ENCODE data around the gene AKAP6. TPM values are rescaled to one million over a fixed set of nuclear protein-coding genes. Genes with fewer than 3 reads are reported as not detected.

AKAP6 gene
- total and polyA plus RNA-seq, 5 donors from 2014 or later: 0.07 to 1.1 (median 0.47) TPM

DNA sequence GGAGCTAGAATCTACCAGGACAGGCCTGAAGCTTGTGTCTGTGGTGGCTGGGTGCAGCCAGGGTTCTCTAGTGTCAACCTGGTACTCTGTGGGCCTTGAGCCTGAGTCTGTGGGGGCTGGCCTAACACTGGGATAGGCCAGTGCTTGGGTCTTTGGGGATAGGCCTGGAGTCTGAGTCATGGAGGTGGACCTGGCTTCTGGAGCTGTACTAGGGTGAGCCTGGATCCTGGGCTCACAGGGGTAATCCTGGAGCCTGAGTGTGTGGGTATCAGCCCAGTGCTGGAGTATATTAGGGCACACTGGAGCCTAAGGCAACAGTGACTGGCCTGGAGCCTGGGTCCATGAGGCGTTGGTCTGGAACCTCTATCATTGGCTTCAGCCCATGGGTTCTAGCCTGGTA lies 427.1 kb downstream of the AKAP6 start:
- Histone ChIP-seq H3K27ac (ENCODE audit: insufficient read depth, low read length, poor library complexity, severe bottlenecking) (no peak overlapping the region), H3K4me3 (ENCODE audit: low read depth, low read length) (no peak overlapping the region), H3K27me3 (ENCODE audit: control insufficient read depth, insufficient read depth, low read length) (no peaks in the 10 kb centered on the region), H3K36me3 (ENCODE audit: control insufficient read depth, insufficient read depth, low read length) (no peaks in the 10 kb centered on the region), H3K9me3 (ENCODE audit: control insufficient read depth in 2 of 2, low read length in 2 of 2) (peaks cover 0 to 4% of the 10 kb centered on the region in 2 experiments), H3K4me1 (ENCODE audit: control insufficient read depth, insufficient read depth, low read length, poor library complexity, severe bottlenecking) (no peaks in the 10 kb centered on the region)
- Mint-ChIP-seq H3K27ac (no peak overlapping the region), H3K36me3 (no peaks in the 10 kb centered on the region), H3K27me3 (no peaks in the 10 kb centered on the region), H3K4me3 (no peak overlapping the region), H3K4me1 (no peaks in the 10 kb centered on the region), H3K9me3 (peaks cover 5 to 19% (median 14%) of the 10 kb centered on the region in 7 donors)
- ATAC-seq (ENCODE audit: low read depth in 2 of 2): no peak
- no peak for DNase-seq

DNA sequence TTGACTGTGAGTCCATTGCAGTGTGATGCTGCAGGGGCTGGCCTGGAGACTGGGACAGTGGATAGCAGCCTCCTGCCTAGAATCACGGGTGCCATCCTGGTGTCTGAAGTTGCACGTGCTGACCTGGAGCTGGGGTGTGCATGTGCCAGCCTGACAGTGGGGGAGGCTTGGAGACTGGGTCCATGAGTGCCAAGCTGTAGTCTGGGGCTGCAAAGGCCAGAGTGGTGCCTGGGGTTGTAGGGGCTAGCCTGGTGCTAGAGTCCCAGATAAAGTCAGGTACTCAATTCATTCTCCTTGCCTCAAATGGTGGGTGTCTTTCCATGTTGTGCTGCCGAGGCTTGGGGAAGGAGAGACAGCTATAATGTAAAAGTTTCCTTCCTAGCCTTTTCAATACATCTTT lies 427.7 kb downstream of the AKAP6 start:
- ATAC-seq (ENCODE audit: low read depth in 2 of 2) (no peak), DNase-seq (no peak)
- no peaks in the 10 kb centered on the region for H3K4me1 Mint-ChIP-seq

DNA sequence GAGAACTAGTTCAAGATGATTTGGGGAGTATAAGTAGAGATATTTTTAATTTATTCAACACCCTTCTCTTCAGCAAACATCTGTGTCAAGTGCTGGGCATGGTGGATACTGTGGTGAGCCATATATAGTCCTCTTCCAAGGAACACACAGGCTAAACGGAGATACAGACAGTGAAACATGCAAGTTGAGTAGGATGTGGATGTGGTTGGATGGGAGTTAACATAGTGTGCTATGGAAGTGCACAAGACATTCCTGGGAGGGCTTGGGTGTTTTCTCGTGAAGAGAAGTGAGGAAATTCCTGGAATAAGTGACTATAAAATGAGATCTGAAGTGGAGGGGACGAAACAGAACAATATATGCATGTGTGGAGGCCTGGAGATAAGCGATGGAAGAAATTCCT lies 428.5 kb downstream of the AKAP6 start:
- Mint-ChIP-seq H3K4me1 (no peaks in the 10 kb centered on the region), H3K9me3 (peaks cover 5 to 19% (median 12%) of the 10 kb centered on the region in 7 donors), H3K36me3 (no peaks in the 10 kb centered on the region), H3K4me3 (no peak overlapping the region), H3K27ac (no peak overlapping the region), H3K27me3 (no peaks in the 10 kb centered on the region)
- peaks cover 0 to 4% of the 10 kb centered on the region in 2 experiments for H3K9me3 ChIP-seq (ENCODE audit: control insufficient read depth in 2 of 2, low read length in 2 of 2)
- no peaks in the 10 kb centered on the region for H3K4me1 ChIP-seq (ENCODE audit: control insufficient read depth, insufficient read depth, low read length, poor library complexity, severe bottlenecking)
- no peaks in the 10 kb centered on the region for H3K36me3 ChIP-seq (ENCODE audit: control insufficient read depth, insufficient read depth, low read length)
- DNase-seq (no peak), ATAC-seq (ENCODE audit: low read depth in 2 of 2) (no peak)
- H3K27ac ChIP-seq (ENCODE audit: insufficient read depth, low read length, poor library complexity, severe bottlenecking): no peak overlapping the region
- H3K27me3 ChIP-seq (ENCODE audit: control insufficient read depth, insufficient read depth, low read length): no peaks in the 10 kb centered on the region
- H3K4me3 ChIP-seq (ENCODE audit: low read depth, low read length): no peak overlapping the region

More for the DNA sequence above, 427.7 kb downstream of the AKAP6 start:
- no peak overlapping the region for H3K4me3 Mint-ChIP-seq
- H3K4me1 ChIP-seq (ENCODE audit: control insufficient read depth, insufficient read depth, low read length, poor library complexity, severe bottlenecking): no peaks in the 10 kb centered on the region
- no peaks in the 10 kb centered on the region for H3K27me3 ChIP-seq (ENCODE audit: control insufficient read depth, insufficient read depth, low read length)
- no peak overlapping the region for H3K27ac ChIP-seq (ENCODE audit: insufficient read depth, low read length, poor library complexity, severe bottlenecking)
- H3K27ac Mint-ChIP-seq: no peak overlapping the region
- no peaks in the 10 kb centered on the region for H3K36me3 ChIP-seq (ENCODE audit: control insufficient read depth, insufficient read depth, low read length)
- H3K4me3 ChIP-seq (ENCODE audit: low read depth, low read length): no peak overlapping the region
- H3K9me3 ChIP-seq (ENCODE audit: control insufficient read depth in 2 of 2, low read length in 2 of 2): peaks cover 0 to 4% of the 10 kb centered on the region in 2 experiments
- H3K9me3 Mint-ChIP-seq: peaks cover 5 to 19% (median 14%) of the 10 kb centered on the region in 7 donors
- H3K36me3 Mint-ChIP-seq: no peaks in the 10 kb centered on the region
- H3K27me3 Mint-ChIP-seq: no peaks in the 10 kb centered on the region

DNA sequence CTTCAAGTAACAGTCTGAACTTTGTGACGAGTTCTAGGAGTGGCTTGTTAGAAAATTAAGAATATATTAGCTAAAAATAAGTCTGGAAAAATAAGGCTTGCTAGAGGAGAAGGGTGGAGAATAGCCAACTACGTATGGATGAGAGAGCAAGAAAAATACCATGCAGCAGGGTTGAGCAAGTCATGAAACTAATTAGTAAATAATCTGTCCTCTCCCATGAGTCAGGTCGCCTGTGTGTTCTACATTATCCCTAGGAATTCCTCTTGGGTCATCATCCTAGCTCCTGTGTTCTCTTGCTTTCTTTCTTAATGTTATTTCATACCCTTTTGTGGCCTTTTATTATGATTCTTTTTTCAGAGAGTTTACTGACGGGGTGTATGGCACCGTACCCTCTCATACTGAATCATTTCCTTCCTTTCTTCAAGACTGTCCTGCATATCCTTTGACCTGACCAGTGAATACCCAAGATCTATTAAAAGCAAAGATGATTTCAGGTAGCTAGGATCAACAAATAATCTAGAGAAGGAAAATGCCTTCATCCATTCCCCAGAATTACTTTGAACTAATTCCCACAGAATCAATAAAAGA lies 432.4 kb downstream of the AKAP6 start:
- Mint-ChIP-seq H3K4me3 (no peak overlapping the region), H3K27me3 (no peaks in the 10 kb centered on the region), H3K4me1 (no peaks in the 10 kb centered on the region), H3K9me3 (peaks cover 0 to 10% (median 4%) of the 10 kb centered on the region in 7 donors), H3K36me3 (no peaks in the 10 kb centered on the region), H3K27ac (no peak overlapping the region)
- Histone ChIP-seq H3K9me3 (ENCODE audit: control insufficient read depth in 2 of 2, low read length in 2 of 2) (no peaks in the 10 kb centered on the region), H3K4me3 (ENCODE audit: low read depth, low read length) (no peak overlapping the region), H3K27ac (ENCODE audit: insufficient read depth, low read length, poor library complexity, severe bottlenecking) (no peak overlapping the region), H3K4me1 (ENCODE audit: control insufficient read depth, insufficient read depth, low read length, poor library complexity, severe bottlenecking) (no peaks in the 10 kb centered on the region), H3K36me3 (ENCODE audit: control insufficient read depth, insufficient read depth, low read length) (no peaks in the 10 kb centered on the region), H3K27me3 (ENCODE audit: control insufficient read depth, insufficient read depth, low read length) (no peaks in the 10 kb centered on the region)
- DNase-seq (no peak), ATAC-seq (ENCODE audit: low read depth in 2 of 2) (no peak)

DNA sequence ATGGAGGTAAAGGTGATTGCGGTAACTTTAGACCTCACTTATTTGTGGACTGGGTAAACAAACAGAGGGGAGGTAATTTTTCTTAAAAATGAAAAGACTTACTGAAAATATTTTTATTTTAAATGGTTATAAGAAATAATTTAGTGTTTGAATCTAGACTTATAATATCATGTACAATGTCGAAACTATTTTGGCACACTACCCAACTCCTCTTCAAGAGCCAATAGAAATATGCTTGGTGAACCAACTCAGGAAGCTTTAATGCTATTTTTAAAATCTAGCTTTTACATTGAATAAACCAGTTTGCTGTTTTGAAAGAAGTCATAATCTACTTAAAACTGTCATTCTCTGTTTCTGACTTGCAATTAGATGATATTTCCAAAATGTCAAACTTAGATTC lies 433.8 kb downstream of the AKAP6 start:
- H3K4me1 ChIP-seq (ENCODE audit: control insufficient read depth, insufficient read depth, low read length, poor library complexity, severe bottlenecking): no peaks in the 10 kb centered on the region
- Mint-ChIP-seq H3K4me1 (no peaks in the 10 kb centered on the region), H3K4me3 (no peak overlapping the region), H3K36me3 (no peaks in the 10 kb centered on the region), H3K27ac (no peak overlapping the region), H3K27me3 (no peaks in the 10 kb centered on the region), H3K9me3 (peaks cover 0 to 8% (median 0%) of the 10 kb centered on the region in 7 donors)
- ATAC-seq (ENCODE audit: low read depth in 2 of 2) (no peak), DNase-seq (no peak)
- no peaks in the 10 kb centered on the region for H3K36me3 ChIP-seq (ENCODE audit: control insufficient read depth, insufficient read depth, low read length)
- H3K27ac ChIP-seq (ENCODE audit: insufficient read depth, low read length, poor library complexity, severe bottlenecking): no peak overlapping the region
- no peaks in the 10 kb centered on the region for H3K27me3 ChIP-seq (ENCODE audit: control insufficient read depth, insufficient read depth, low read length)
- H3K9me3 ChIP-seq (ENCODE audit: control insufficient read depth in 2 of 2, low read length in 2 of 2): no peaks in the 10 kb centered on the region
- no peak overlapping the region for H3K4me3 ChIP-seq (ENCODE audit: low read depth, low read length)

DNA sequence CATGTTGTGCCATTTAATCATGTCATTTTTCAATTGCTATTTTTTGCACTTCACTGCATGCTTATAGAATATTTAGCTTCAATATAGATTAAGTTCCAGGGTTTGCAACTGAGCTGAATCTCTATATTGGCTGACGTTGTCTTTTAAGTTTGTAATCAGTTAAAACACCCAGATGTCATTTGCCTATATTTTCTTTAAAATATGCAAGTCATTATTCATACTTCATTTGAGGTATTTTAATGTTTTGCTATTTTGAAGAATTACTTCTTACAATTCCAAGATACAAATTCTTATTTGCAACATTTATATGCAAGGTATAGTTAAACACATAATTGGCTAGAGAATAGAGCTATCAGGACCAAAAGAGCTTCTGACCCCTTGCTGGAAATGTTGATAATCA lies 434.6 kb downstream of the AKAP6 start:
- ATAC-seq (ENCODE audit: low read depth in 2 of 2): no peak
- H3K4me3 Mint-ChIP-seq: no peak overlapping the region

DNA sequence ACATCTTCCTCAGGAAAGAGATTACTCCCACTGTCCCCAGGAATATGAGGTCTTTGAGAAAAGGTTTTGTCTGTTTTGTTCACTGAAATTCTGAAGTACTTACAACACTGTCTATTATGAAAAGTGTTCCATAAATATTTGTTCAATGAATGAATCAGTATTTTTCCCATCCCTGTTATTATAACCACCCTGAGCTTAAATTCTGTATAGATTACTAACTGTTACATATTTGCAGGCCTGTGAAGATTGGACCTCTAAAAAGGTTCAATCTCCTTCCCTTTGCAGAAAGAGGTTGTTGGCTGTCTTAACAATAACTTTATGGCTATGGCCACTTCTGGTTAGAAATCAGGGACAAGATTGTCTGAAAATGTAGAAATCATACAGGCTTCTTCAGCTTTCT lies 435.0 kb downstream of the AKAP6 start:
- no peaks in the 10 kb centered on the region for H3K9me3 ChIP-seq (ENCODE audit: control insufficient read depth in 2 of 2, low read length in 2 of 2)
- H3K27me3 ChIP-seq (ENCODE audit: control insufficient read depth, insufficient read depth, low read length): no peaks in the 10 kb centered on the region
- no peak overlapping the region for H3K27ac Mint-ChIP-seq
- H3K27ac ChIP-seq (ENCODE audit: insufficient read depth, low read length, poor library complexity, severe bottlenecking): no peak overlapping the region
- no peaks in the 10 kb centered on the region for H3K36me3 Mint-ChIP-seq
- peaks cover 0 to 7% (median 2%) of the 10 kb centered on the region in 7 donors for H3K9me3 Mint-ChIP-seq
- no peaks in the 10 kb centered on the region for H3K36me3 ChIP-seq (ENCODE audit: control insufficient read depth, insufficient read depth, low read length)
- H3K27me3 Mint-ChIP-seq: no peaks in the 10 kb centered on the region
- H3K4me1 ChIP-seq (ENCODE audit: control insufficient read depth, insufficient read depth, low read length, poor library complexity, severe bottlenecking): no peaks in the 10 kb centered on the region
- no peak for DNase-seq
- H3K4me3 Mint-ChIP-seq: no peak overlapping the region
- ATAC-seq (ENCODE audit: low read depth in 2 of 2): no peak
- no peak overlapping the region for H3K4me3 ChIP-seq (ENCODE audit: low read depth, low read length)
- no peaks in the 10 kb centered on the region for H3K4me1 Mint-ChIP-seq

More for the DNA sequence above, 434.6 kb downstream of the AKAP6 start:
- H3K36me3 ChIP-seq (ENCODE audit: control insufficient read depth, insufficient read depth, low read length): no peaks in the 10 kb centered on the region
- Mint-ChIP-seq H3K9me3 (peaks cover 0 to 6% (median under 1%) of the 10 kb centered on the region in 7 donors), H3K4me1 (no peaks in the 10 kb centered on the region), H3K36me3 (no peaks in the 10 kb centered on the region), H3K27me3 (no peaks in the 10 kb centered on the region), H3K27ac (no peak overlapping the region)
- H3K4me3 ChIP-seq (ENCODE audit: low read depth, low read length): no peak overlapping the region
- no peaks in the 10 kb centered on the region for H3K9me3 ChIP-seq (ENCODE audit: control insufficient read depth in 2 of 2, low read length in 2 of 2)
- DNase-seq: no peak
- no peaks in the 10 kb centered on the region for H3K27me3 ChIP-seq (ENCODE audit: control insufficient read depth, insufficient read depth, low read length)
- no peaks in the 10 kb centered on the region for H3K4me1 ChIP-seq (ENCODE audit: control insufficient read depth, insufficient read depth, low read length, poor library complexity, severe bottlenecking)
- no peak overlapping the region for H3K27ac ChIP-seq (ENCODE audit: insufficient read depth, low read length, poor library complexity, severe bottlenecking)

DNA sequence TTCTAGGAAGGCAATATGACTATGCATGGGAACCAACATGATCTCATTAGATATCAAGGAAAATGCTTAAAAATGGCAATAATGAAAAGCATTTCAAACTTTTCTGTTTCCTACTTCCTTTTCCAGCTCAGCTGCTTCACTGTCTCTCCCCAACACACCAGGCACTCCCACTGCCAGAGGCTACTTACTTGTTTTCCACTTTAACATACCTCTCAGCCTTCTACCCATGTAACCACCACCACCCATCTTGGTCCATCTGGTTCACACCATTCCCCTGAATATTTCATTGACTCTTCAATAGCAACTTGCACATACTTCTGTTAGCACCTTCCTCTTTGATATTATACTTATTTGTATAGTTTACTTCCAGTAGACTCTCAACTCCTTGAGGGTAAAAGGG lies 441.3 kb downstream of the AKAP6 start:
- no peak overlapping the region for H3K4me3 ChIP-seq (ENCODE audit: low read depth, low read length)
- H3K27ac ChIP-seq (ENCODE audit: insufficient read depth, low read length, poor library complexity, severe bottlenecking): no peak overlapping the region
- H3K4me1 Mint-ChIP-seq: no peaks in the 10 kb centered on the region
- peaks cover 0 to 4% (median 2%) of the 10 kb centered on the region in 7 donors for H3K9me3 Mint-ChIP-seq
- DNase-seq (no peak), ATAC-seq (ENCODE audit: low read depth in 2 of 2) (no peak)
- H3K27me3 Mint-ChIP-seq: peaks cover 4% of the 10 kb centered on the region
- H3K4me1 ChIP-seq (ENCODE audit: control insufficient read depth, insufficient read depth, low read length, poor library complexity, severe bottlenecking): no peaks in the 10 kb centered on the region
- no peak overlapping the region for H3K4me3 Mint-ChIP-seq
- peaks cover 8% of the 10 kb centered on the region for H3K36me3 Mint-ChIP-seq
- no peak overlapping the region for H3K27ac Mint-ChIP-seq
- H3K27me3 ChIP-seq (ENCODE audit: control insufficient read depth, insufficient read depth, low read length): no peaks in the 10 kb centered on the region
- H3K9me3 ChIP-seq (ENCODE audit: control insufficient read depth in 2 of 2, low read length in 2 of 2): no peaks in the 10 kb centered on the region
- H3K36me3 ChIP-seq (ENCODE audit: control insufficient read depth, insufficient read depth, low read length): no peaks in the 10 kb centered on the region

Data from CD4-positive, CD25-positive, alpha-beta regulatory T cell (primary cell).